ENCODE data around the gene RARG.

RARG gene

DNA sequence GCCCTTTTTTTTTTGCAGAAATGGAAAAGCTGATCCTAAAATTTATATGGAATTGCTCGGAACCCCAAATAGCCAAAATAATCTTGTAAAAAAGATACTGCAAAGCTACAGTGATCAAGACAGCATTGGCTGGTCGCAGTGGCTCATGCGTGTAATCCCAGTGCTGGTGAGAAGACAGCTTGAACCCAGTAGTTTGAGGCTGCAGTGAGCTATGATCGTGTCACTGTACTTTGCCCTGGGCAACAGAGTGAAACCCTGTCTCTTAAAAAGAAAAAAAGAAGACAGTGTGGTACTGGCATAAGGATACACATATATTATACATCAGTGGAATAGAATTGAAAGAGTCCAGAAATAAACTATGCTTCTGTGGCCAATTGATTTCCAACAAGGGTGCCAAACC, 30.4 kb downstream of the RARG start:
- no peak overlapping the region for H3K4me3 ChIP-seq (replicated peaks; ENCODE audit: low read depth, low read length)
- no peak for DNase-seq (ENCODE audit: extremely low read depth, low read depth)
- no peak for TF ChIP-seq CTCF (IDR thresholded peaks at IDR 0.05; ENCODE audit: low read depth, low read length, missing control alignments)

DNA sequence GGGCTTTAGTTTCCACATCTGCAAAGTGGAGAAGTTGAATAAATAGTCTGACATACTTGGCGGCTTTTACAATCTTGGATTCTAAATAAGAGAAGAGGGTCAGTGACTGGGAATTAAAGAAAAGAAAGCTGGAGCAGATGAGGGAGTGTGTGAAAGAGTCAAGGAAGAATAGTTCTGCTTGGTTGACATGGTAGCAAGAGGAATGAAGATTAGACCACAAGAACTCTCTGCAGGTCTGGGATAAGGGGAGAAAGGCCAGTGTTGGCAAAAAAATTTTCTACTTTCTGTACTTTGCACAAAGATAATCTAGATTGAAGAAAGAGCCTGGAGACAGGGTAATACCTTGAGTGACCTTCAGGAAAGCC, 30.9 kb downstream of the RARG start:
- no peak for TF ChIP-seq CTCF (IDR thresholded peaks at IDR 0.05; ENCODE audit: low read depth, low read length, missing control alignments)
- H3K4me3 ChIP-seq (replicated peaks; ENCODE audit: low read depth, low read length) = no peak overlapping the region
- DNase-seq (ENCODE audit: extremely low read depth, low read depth) = no peak

DNA sequence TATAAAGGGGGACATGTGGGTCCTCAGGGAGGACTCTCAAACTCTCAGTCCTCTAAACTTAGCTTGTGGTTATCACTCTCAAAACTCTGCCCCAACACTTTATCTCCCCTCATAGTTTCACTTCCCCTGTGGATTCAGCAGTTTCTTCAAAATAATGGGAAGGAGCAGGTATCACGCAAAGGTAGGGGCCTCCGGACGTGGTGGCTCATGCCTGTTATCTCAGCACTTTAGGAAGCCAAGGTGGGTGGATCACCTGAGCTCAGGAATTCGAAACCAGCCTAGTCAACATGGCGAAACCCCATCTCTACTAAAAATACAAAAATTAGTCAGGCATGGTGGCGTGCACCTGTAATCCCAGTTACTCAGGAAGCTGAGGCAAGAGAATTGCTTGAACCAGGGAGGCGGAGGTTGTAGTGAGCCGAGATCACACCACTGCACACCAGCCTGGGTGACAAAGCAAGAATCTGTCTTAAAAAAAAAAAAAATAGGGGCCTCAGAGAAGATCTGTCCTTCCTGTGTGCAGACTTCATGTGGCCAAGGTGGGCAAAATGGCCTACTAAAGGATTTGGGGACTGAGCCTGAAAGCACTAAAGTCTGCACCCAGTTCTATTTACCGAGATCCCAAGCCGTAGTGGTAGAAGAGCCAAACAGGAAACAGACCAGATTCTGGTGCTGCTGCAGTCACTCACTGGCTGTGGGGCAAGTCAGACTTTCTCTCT, 31.4 kb downstream of the RARG start:
- no peak for DNase-seq (ENCODE audit: extremely low read depth, low read depth)
- no peak overlapping the region for H3K4me3 ChIP-seq (replicated peaks; ENCODE audit: low read depth, low read length)

DNA sequence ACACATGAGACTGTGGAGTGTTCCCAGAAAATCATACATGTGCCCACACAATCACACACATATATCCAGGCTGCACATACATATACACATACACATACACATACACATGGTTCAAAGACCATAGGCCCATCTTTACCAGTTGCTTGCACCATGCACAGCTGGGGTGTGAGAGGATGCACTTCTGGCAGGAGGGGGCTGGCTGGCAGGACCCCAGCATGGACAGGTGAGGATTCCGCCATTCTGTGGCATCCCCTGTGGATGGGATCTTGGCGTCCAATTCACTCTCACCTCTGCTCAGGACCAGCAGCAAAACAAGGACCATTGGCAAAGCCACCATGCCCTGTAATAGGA, 31.9 kb downstream of the RARG start:
- no peak overlapping the region for H3K4me3 ChIP-seq (replicated peaks; ENCODE audit: low read depth, low read length)
- no peak for TF ChIP-seq CTCF (IDR thresholded peaks at IDR 0.05; ENCODE audit: low read depth, low read length, missing control alignments)
- no peak for DNase-seq (ENCODE audit: extremely low read depth, low read depth)

More for the DNA sequence above, 31.4 kb downstream of the RARG start:
- no peak for TF ChIP-seq CTCF (IDR thresholded peaks at IDR 0.05; ENCODE audit: low read depth, low read length, missing control alignments)

DNA sequence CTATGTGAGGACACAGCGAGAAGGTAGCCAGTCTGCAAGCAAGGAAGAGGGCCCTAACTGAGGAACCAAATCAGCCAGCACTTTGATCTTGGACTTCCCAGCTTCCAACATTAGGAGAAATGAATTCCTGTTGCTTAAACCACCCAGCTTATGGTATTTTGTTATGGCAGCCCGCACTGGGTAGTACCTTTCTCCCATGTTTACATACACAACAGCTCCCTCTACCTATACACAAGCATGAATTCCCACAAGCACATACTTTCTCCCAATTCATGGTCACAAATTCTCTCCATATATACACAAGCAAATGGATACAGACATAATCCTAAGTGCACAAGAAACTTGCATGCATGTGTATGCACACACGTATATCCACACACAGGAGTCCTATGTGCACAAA, 32.3 kb downstream of the RARG start:
- H3K4me3 ChIP-seq (replicated peaks; ENCODE audit: low read depth, low read length) = no peak overlapping the region
- DNase-seq (ENCODE audit: extremely low read depth, low read depth) = no peak
- no peak for TF ChIP-seq CTCF (IDR thresholded peaks at IDR 0.05; ENCODE audit: low read depth, low read length, missing control alignments)

- no peak for DNase-seq (ENCODE audit: extremely low read depth, low read depth)
- H3K4me3 ChIP-seq (replicated peaks; ENCODE audit: low read depth, low read length) = no peak overlapping the region
- no peak for TF ChIP-seq CTCF (IDR thresholded peaks at IDR 0.05; ENCODE audit: low read depth, low read length, missing control alignments)
Observed at GRCh38 chr12:53198486-53199110, 33.4 kb downstream of the RARG start.

All from HFF-Myc (cell line).